Left ventricle myocardium inferior (tissue), 1 donor: ENCODE measurements around the gene PKHD1. TPM values are rescaled to one million over a fixed set of nuclear protein-coding genes. Genes with fewer than 3 reads are reported as not detected.

Experiments
- DNase-seq: peaks from one replicate; pipeline ENCODE4 v3.0.0-alpha.2; 2020
- H3K27ac ChIP-seq: fragments of 200-600 bp; replicated peaks from 2 replicates; pipeline ENCODE4 v1.8.0; 2021
- H3K27me3 ChIP-seq: fragments of 200-600 bp; 2 replicates; pipeline ENCODE4 v1.8.0; 2021; ENCODE audit warnings: low read depth
- H3K36me3 ChIP-seq: fragments of 200-600 bp; 2 replicates; pipeline ENCODE4 v1.8.0; 2021
- H3K4me1 ChIP-seq: fragments of 200-600 bp; 2 replicates; pipeline ENCODE4 v1.8.0; 2021
- H3K4me3 ChIP-seq: fragments of 200-600 bp; 2 replicates; pipeline ENCODE4 v1.8.0; 2021; ENCODE audit warnings: mild to moderate bottlenecking, moderate library complexity
- H3K9me3 ChIP-seq: fragments of 200-600 bp; replicated peaks from 2 replicates; pipeline ENCODE4 v1.8.0; 2021
- intact Hi-C: fragments of 100-400 bp; cut with micrococcal nuclease; formaldehyde crosslinking; loops from one replicate; pipeline ENCODE4 v1.11.0; 2022
- total RNA-seq: library from RNA; stranded (reverse); fragmentation: NEBNext Ultra II Directional; extraction: Animal tissue kit (Norgen Biotek cat#: 25700); gene quantifications from one replicate; pipeline ENCODE4 v1.2.1, GENCODE V29; 2021
- TF ChIP-seq, protein P1 (sequence below): fragments of 200-600 bp; IDR thresholded peaks from 2 replicates; pipeline ENCODE4 v1.8.0; 2021; ENCODE audit warnings: antibody characterized with exemption, mild to moderate bottlenecking, borderline replicate concordance
- donor health status: DM: no; HTN: yes; CAD: no; lungs with severe emphysema.

PKHD1 gene
- total RNA-seq, 1 donor from 2014 or later, result not detected

DNA sequence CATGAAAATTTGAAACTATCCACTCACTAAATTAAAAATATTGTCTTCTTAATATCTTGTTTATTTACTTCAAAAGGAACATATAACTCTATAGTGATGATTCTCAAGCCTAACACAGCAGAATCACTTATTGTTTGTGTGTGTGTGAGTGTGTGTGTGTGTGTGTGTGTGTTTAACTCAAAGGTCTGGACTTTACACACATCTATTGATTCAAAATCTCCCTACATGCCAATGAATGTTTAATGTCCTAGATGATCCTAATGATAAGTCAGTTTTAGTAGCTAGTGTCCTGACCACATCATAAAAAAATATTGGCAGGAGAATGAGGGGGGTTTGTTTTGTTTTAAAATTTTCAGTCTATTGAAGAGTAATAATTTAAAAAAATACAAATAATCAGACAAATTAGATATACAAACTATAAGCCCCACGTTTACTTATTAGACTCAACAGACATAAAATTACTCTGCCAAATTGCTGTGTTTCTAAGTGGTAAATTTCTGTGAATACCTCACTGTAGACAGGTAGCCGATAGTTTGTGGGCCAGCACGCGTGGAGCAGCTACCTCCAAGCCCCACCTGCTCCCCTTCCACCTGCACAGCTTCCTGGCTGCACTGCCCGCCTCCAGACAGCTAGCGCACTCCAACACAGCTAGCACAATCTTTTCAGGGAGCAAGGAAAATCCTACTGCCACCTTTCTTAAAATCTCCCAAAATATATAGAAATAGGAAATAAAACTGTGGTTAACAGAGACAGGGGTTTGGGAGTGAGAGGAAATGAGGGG lies 349.6 kb downstream of the PKHD1 start:
- Histone ChIP-seq H3K4me3 (no peak overlapping the region), H3K9me3 (no peaks in the 10 kb centered on the region), H3K27me3 (no peaks in the 10 kb centered on the region), H3K4me1 (no peaks in the 10 kb centered on the region), H3K27ac (no peak overlapping the region), H3K36me3 (no peaks in the 10 kb centered on the region)
- TF ChIP-seq, protein P1, sequence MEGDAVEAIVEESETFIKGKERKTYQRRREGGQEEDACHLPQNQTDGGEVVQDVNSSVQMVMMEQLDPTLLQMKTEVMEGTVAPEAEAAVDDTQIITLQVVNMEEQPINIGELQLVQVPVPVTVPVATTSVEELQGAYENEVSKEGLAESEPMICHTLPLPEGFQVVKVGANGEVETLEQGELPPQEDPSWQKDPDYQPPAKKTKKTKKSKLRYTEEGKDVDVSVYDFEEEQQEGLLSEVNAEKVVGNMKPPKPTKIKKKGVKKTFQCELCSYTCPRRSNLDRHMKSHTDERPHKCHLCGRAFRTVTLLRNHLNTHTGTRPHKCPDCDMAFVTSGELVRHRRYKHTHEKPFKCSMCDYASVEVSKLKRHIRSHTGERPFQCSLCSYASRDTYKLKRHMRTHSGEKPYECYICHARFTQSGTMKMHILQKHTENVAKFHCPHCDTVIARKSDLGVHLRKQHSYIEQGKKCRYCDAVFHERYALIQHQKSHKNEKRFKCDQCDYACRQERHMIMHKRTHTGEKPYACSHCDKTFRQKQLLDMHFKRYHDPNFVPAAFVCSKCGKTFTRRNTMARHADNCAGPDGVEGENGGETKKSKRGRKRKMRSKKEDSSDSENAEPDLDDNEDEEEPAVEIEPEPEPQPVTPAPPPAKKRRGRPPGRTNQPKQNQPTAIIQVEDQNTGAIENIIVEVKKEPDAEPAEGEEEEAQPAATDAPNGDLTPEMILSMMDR, result no peak
- intact Hi-C loops, result no loop called here
- no peak for DNase-seq

DNA sequence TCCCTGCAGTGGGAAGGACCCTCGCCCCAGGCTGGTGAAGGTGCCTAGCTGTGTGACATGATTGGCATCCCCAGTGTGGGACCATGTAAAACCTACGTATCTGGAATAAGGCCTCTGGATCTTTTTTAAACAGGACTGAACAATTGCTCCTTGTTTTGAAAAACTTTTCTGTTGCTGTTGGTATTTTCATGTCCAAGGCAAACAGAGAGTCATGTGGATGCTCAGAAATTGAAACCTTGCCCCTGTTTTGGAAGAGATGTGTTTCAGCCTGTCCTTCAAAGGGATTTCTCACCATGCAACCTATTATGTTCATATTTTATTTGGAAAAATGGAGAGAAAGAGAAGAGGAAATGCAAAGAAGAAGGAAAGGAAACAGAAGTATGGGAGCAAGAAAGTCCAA lies 362.3 kb downstream of the PKHD1 start:
- TF ChIP-seq, protein P1, result no peak
- DNase-seq, result no peak
- Histone ChIP-seq H3K36me3 (no peaks in the 10 kb centered on the region), H3K27ac (no peak overlapping the region), H3K4me3 (no peak overlapping the region), H3K4me1 (no peaks in the 10 kb centered on the region), H3K9me3 (no peaks in the 10 kb centered on the region), H3K27me3 (no peaks in the 10 kb centered on the region)
- intact Hi-C loops, result no loop called here

DNA sequence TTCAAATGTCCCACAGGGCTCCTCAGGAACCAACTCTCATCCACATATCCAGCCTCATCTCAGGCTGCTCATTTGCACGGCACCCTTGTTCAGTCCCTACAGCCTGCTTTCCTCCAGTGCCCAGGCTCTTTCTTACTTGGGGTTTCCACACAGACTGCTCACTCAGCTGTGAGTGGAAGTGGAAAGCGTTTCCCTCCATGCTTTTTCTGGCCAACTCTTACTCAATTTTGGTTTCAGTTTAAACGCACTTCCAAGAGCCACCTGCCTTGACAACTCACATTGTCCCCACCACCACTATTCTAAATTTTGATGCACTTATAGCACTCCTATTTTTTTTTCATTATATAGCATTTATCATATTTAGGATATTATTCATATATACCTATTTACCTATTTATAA lies 367.1 kb downstream of the PKHD1 start:
- no peak for DNase-seq
- H3K27ac ChIP-seq, result no peak overlapping the region
- intact Hi-C loops, result no loop called here
- TF ChIP-seq, protein P1, result no peak
- H3K4me3 ChIP-seq, result no peak overlapping the region
- no peaks in the 10 kb centered on the region for H3K9me3 ChIP-seq
- no peaks in the 10 kb centered on the region for H3K27me3 ChIP-seq
- no peaks in the 10 kb centered on the region for H3K36me3 ChIP-seq
- no peaks in the 10 kb centered on the region for H3K4me1 ChIP-seq

DNA sequence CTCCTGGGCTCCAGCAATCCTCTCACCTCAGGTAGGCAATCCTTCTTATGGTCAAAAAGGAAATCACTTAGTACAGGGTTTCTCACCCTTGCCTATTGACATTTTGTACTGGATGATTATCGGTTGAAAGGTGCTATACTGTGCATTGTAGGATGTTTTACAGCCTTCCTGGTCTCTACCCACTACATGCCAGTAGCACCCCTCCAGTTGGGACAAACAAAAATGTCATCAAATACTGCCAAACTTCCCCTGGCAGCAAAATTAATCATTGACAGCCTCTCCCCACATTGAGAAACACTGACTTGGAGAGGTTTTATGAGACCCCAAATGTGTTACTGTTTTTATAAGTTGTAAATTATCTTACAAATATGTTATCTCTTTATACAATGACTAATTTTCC lies 368.1 kb downstream of the PKHD1 start:
- H3K27ac ChIP-seq, result no peak overlapping the region
- H3K9me3 ChIP-seq, result no peaks in the 10 kb centered on the region
- TF ChIP-seq, protein P1, result no peak
- H3K4me1 ChIP-seq, result no peaks in the 10 kb centered on the region
- H3K36me3 ChIP-seq, result no peaks in the 10 kb centered on the region
- no peaks in the 10 kb centered on the region for H3K27me3 ChIP-seq
- H3K4me3 ChIP-seq, result no peak overlapping the region
- intact Hi-C loops, result no loop called here
- DNase-seq, result no peak

DNA sequence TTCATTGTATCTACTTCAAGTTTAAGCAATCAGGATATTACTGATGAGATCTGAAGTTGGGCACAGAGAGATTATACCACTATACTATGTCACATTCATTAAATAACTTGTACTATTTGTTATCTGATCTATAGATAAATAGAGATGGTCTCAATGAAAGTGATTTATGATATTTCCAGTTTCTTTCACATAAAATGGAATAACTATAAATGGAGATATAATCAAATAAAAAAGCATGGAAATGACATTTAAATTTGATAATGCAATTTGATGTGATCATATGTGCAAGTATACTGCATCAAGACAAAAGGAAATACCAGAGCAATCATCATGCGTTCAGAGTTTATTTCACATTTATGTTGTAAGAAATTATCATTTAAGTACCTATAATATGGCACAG lies 368.9 kb downstream of the PKHD1 start:
- Histone ChIP-seq H3K4me3 (no peak overlapping the region), H3K4me1 (no peaks in the 10 kb centered on the region), H3K9me3 (no peaks in the 10 kb centered on the region), H3K27me3 (no peaks in the 10 kb centered on the region), H3K36me3 (no peaks in the 10 kb centered on the region), H3K27ac (no peak overlapping the region)
- intact Hi-C loops, result no loop called here
- TF ChIP-seq, protein P1, result no peak
- DNase-seq, result no peak
